Globus pallidus (tissue), 1 donor: ENCODE data around the gene GALNS.
"Not testable (repeated sequence)": the region's sequence is repeated elsewhere in the genome, so short reads cannot be mapped to it uniquely, and the experiment has no call there.

Experiments
- DNase-seq: peaks from one replicate; pipeline ENCODE4 v3.0.0-alpha.2; 2015; ENCODE audit warnings: low spot score

The GALNS gene

GRCh38 chr16:88856828-88857727 lies at the start of gene GALNS, which contains the start of gene TRAPPC2L:
Gene GALNS (minus strand): TSS chr16:88856947. CDS start chr16:88856877, 70 bp downstream.
Gene TRAPPC2L (plus strand): TSS chr16:88857127. CDS start chr16:88857151, 24 bp downstream.
- peak; percentile 96 for DNase-seq

GRCh38 chr16:88906020-88906419 lies 49.3 kb upstream of the GALNS start:
- DNase-seq = no peak

- DNase-seq = no peak
Measured at GRCh38 chr16:88905563-88905962, 48.8 kb upstream of the GALNS start.

- DNase-seq = no peak
Measured at GRCh38 chr16:88904676-88905365, 48.1 kb upstream of the GALNS start.

- no peak for DNase-seq
Measured at GRCh38 chr16:88903267-88903666, 46.5 kb upstream of the GALNS start.

- no peak for DNase-seq
Measured at GRCh38 chr16:88902744-88903143, 46.0 kb upstream of the GALNS start.

GRCh38 chr16:88901718-88902337 lies 45.1 kb upstream of the GALNS start:
- no peak for DNase-seq

- DNase-seq = no peak
Measured at GRCh38 chr16:88900662-88901052, 43.9 kb upstream of the GALNS start.

- no peak for DNase-seq
Measured at GRCh38 chr16:88899901-88900661, 43.3 kb upstream of the GALNS start.

GRCh38 chr16:88897696-88898425 lies 41.1 kb upstream of the GALNS start:
- no peak for DNase-seq

- no peak for DNase-seq
Measured at GRCh38 chr16:88896238-88897070, 39.7 kb upstream of the GALNS start.

GRCh38 chr16:88895335-88895734 lies 38.6 kb upstream of the GALNS start:
- DNase-seq = no peak

- no peak for DNase-seq
Measured at GRCh38 chr16:88894681-88895300, 38.0 kb upstream of the GALNS start.

GRCh38 chr16:88894266-88894665 lies 37.5 kb upstream of the GALNS start:
- DNase-seq = not testable (repeated sequence)

- no peak for DNase-seq
Measured at GRCh38 chr16:88893127-88893968, 36.6 kb upstream of the GALNS start.

GRCh38 chr16:88892065-88892464 lies 35.3 kb upstream of the GALNS start:
- no peak for DNase-seq

GRCh38 chr16:88891083-88891482 lies 34.3 kb upstream of the GALNS start:
- no peak for DNase-seq

- not testable (repeated sequence) for DNase-seq
Measured at GRCh38 chr16:88889702-88890352, 33.1 kb upstream of the GALNS start.
